GM12878 (cell line): ENCODE results near the gene DEGS2.

Experiments used
- CBFB ChIP-seq: IDR thresholded peaks from 2 replicates; pipeline ENCODE4 v1.6.1; 2016; ENCODE audit warnings: antibody characterized with exemption, low read depth
- CEBPB ChIP-seq, 2 experiments: fragments of 150-350 bp in 1 of 2; IDR thresholded peaks; 2 replicates each; pipeline ENCODE4 v1.6.1; 2012 to 2014; ENCODE audit warnings: low read depth in 2 of 2, low read length in 2 of 2, borderline replicate concordance in 1 of 2, inconsistent platforms in 1 of 2
- CHD4 ChIP-seq: fragments of 200-600 bp; sonication (generic); IDR thresholded peaks from 2 replicates; pipeline ENCODE4 v1.6.1; 2016; ENCODE audit warnings: mild to moderate bottlenecking
- ETV6 ChIP-seq, 2 experiments: fragments of 450-650 bp in 1 of 2; IDR thresholded peaks in 1 of 2; conservative IDR thresholded peaks in 1 of 2; 2 replicates each; pipeline ENCODE4 v1.6.1; 2014; ENCODE audit warnings: antibody characterized with exemption in 1 of 2, borderline replicate concordance in 1 of 2, low read depth in 1 of 2, mild to moderate bottlenecking in 1 of 2, moderate library complexity in 1 of 2
- EZH2 ChIP-seq: IDR thresholded peaks from 2 replicates; pipeline ENCODE4 v1.6.1; 2012; ENCODE audit warnings: low read depth, mild to moderate bottlenecking, control low read depth, inconsistent platforms, low read length, borderline replicate concordance; ENCODE audit not compliant: control insufficient read depth
- NR2C2 ChIP-seq: IDR thresholded peaks from 2 replicates; pipeline ENCODE4 v1.6.1; 2011; ENCODE audit warnings: borderline replicate concordance, low read depth; ENCODE audit not compliant: control insufficient read depth, insufficient read length
- PML ChIP-seq: IDR thresholded peaks from 2 replicates; pipeline ENCODE4 v1.6.1; 2012; ENCODE audit warnings: low read length, inconsistent platforms
- POLR2AphosphoS5 ChIP-seq: IDR thresholded peaks from 2 replicates; pipeline ENCODE4 v1.6.1; 2011; ENCODE audit warnings: mild to moderate bottlenecking, low read length, inconsistent platforms
- SP1 ChIP-seq: IDR thresholded peaks from one replicate; pipeline ENCODE4 v1.6.1; 2011; ENCODE audit warnings: low read depth, low read length
- ZNF274 ChIP-seq: IDR thresholded peaks from one replicate; pipeline ENCODE4 v1.8.0; 2011; ENCODE audit not compliant: insufficient read length, insufficient read depth
- TF ChIP-seq, protein P1 (sequence below): IDR thresholded peaks from 2 replicates; pipeline ENCODE4 v1.6.1; 2012; ENCODE audit warnings: low read depth, low read length, improper control_type of control experiment
- TF ChIP-seq, protein P2 (sequence below), 3 experiments: IDR thresholded peaks in 2 of 3; conservative IDR thresholded peaks in 1 of 3; 2 replicates each; pipeline ENCODE4 v1.5.1; 2011; ENCODE audit warnings: low read depth in 3 of 3, low read length in 3 of 3, mild to moderate bottlenecking in 3 of 3, control low read depth in 2 of 3, moderate library complexity in 2 of 3, inconsistent platforms in 1 of 3, mixed read lengths in 1 of 3; ENCODE audit not compliant: control insufficient read depth in 2 of 3, insufficient read depth in 1 of 3; ENCODE audit errors: extremely low read depth in 1 of 3
- TF ChIP-seq, protein P3 (sequence below): IDR thresholded peaks from 2 replicates; pipeline ENCODE4 v1.6.1; 2011; ENCODE audit warnings: borderline replicate concordance, low read depth, mild to moderate bottlenecking, moderate library complexity, mixed read lengths, low read length; ENCODE audit not compliant: insufficient read depth; ENCODE audit errors: extremely low read length
- TF ChIP-seq, protein P4 (sequence below): fragments of 450-650 bp; IDR thresholded peaks from 2 replicates; pipeline ENCODE4 v1.6.1; 2018; ENCODE audit warnings: mild to moderate bottlenecking, low read depth, moderate library complexity; ENCODE audit not compliant: partially characterized antibody

DNA sequence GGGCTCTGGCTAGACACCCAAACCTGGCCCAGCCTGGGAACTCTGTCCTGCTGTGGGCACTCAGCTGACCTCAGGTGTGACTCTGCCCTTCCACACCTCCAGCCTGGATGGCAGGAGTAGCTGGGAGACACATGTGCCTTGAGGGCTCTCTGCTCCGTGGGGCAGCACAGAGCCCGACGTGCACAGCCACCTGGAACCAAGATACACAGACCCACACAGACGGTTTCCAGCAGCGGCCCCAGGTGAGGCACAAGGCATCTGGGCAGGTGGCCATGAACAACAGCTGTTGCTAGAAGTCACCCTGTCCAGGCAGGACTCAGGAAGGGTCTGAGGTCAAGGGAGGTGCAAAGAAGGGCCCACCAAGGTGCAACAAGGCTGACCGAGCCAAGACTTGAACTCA lies 5.9 kb downstream of the DEGS2 start:
- TF ChIP-seq PML (no peak), EZH2 (no peak), NR2C2 (no peak), ETV6 (conservative IDR thresholded peaks at IDR 0.05 in 1 of 2, IDR thresholded peaks at IDR 0.05 in 1 of 2; ENCODE audit: borderline replicate concordance in 1 of 2, low read depth in 1 of 2) (no peak), CBFB (no peak), ZNF274 (no peak), CHD4 (no peak), CEBPB (IDR thresholded peaks at IDR 0.05; ENCODE audit: borderline replicate concordance in 1 of 2, low read depth in 2 of 2, low read length in 2 of 2) (no peak), SP1 (no peak), POLR2AphosphoS5 (no peak)
- TF ChIP-seq, protein P1, sequence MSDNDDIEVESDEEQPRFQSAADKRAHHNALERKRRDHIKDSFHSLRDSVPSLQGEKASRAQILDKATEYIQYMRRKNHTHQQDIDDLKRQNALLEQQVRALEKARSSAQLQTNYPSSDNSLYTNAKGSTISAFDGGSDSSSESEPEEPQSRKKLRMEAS: no peak
- TF ChIP-seq, protein P2, sequence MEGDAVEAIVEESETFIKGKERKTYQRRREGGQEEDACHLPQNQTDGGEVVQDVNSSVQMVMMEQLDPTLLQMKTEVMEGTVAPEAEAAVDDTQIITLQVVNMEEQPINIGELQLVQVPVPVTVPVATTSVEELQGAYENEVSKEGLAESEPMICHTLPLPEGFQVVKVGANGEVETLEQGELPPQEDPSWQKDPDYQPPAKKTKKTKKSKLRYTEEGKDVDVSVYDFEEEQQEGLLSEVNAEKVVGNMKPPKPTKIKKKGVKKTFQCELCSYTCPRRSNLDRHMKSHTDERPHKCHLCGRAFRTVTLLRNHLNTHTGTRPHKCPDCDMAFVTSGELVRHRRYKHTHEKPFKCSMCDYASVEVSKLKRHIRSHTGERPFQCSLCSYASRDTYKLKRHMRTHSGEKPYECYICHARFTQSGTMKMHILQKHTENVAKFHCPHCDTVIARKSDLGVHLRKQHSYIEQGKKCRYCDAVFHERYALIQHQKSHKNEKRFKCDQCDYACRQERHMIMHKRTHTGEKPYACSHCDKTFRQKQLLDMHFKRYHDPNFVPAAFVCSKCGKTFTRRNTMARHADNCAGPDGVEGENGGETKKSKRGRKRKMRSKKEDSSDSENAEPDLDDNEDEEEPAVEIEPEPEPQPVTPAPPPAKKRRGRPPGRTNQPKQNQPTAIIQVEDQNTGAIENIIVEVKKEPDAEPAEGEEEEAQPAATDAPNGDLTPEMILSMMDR (IDR thresholded peaks at IDR 0.05 in 2 of 3, conservative IDR thresholded peaks at IDR 0.05 in 1 of 3; ENCODE audit: control insufficient read depth in 2 of 3, extremely low read depth in 1 of 3, insufficient read depth in 1 of 3, low read depth in 3 of 3, low read length in 3 of 3): no peak
- TF ChIP-seq, protein P3, sequence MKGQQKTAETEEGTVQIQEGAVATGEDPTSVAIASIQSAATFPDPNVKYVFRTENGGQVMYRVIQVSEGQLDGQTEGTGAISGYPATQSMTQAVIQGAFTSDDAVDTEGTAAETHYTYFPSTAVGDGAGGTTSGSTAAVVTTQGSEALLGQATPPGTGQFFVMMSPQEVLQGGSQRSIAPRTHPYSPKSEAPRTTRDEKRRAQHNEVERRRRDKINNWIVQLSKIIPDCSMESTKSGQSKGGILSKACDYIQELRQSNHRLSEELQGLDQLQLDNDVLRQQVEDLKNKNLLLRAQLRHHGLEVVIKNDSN: no peak
- TF ChIP-seq, protein P4, sequence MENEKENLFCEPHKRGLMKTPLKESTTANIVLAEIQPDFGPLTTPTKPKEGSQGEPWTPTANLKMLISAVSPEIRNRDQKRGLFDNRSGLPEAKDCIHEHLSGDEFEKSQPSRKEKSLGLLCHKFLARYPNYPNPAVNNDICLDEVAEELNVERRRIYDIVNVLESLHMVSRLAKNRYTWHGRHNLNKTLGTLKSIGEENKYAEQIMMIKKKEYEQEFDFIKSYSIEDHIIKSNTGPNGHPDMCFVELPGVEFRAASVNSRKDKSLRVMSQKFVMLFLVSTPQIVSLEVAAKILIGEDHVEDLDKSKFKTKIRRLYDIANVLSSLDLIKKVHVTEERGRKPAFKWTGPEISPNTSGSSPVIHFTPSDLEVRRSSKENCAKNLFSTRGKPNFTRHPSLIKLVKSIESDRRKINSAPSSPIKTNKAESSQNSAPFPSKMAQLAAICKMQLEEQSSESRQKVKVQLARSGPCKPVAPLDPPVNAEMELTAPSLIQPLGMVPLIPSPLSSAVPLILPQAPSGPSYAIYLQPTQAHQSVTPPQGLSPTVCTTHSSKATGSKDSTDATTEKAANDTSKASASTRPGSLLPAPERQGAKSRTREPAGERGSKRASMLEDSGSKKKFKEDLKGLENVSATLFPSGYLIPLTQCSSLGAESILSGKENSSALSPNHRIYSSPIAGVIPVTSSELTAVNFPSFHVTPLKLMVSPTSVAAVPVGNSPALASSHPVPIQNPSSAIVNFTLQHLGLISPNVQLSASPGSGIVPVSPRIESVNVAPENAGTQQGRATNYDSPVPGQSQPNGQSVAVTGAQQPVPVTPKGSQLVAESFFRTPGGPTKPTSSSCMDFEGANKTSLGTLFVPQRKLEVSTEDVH: no peak
